ENCODE data around the gene TEKTIP1.

The TEKTIP1 gene

GRCh38 chr19:3535981-3536380 is 3.0 kb upstream of the TEKTIP1 start:
- DNase-seq (ENCODE audit: extremely low spot score, insufficient read length, low read depth) (no peak), FAIRE-seq (no peak)

DNA sequence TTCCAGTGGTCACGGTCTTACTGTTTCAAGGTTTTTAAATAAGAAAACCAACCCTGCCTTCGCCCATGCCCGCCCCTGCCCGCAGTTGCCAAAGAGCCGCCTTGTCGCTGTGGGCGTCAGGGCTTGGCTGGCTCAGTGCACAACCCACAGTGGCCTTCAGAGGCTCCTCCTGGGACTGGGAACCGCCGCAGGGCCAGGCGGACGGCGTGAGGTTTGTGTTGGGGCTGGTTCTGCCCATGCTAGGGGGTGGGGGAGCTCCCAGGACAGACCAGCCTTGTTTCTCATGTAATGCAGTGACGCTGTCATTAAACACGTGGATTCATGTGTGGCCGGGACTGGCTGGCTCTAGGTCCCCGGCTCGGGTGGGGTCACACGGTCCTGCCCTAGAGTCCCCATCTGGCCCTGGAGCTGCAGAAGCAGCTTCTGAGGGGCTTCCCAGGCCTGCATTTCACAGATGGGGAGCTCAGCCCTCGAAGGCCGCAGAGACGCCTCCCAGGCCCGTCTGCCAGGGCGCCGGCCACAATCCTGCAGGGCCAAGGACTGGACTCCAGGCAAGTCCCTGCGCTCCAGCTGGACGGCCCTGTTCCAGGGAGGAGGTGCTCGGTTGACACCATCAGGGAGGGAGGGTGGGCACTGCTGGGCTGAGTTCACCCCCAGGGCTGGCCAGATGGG is 2.4 kb upstream of the TEKTIP1 start:
- DNase-seq (ENCODE audit: extremely low spot score, insufficient read length, low read depth) (no peak), FAIRE-seq (no peak)

DNA sequence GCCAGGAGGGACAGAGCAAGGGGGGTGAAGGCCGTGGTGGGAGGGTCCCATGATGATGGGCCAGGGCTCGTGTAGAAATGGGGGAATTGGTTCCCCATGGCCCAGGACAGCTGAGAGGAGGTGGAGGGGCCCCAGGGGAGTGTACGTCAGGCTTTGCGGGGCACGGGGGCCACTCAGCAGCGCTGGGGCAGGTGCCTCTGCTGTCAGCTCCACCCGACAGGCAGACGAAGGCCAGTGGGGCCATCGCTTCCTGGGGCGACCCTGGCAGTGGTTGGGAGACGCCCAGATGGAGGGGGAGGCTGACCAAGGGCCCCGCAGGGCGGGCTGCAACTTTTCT is 1.9 kb upstream of the TEKTIP1 start:
- FAIRE-seq: no peak
- no peak for DNase-seq (ENCODE audit: extremely low spot score, insufficient read length, low read depth)

DNA sequence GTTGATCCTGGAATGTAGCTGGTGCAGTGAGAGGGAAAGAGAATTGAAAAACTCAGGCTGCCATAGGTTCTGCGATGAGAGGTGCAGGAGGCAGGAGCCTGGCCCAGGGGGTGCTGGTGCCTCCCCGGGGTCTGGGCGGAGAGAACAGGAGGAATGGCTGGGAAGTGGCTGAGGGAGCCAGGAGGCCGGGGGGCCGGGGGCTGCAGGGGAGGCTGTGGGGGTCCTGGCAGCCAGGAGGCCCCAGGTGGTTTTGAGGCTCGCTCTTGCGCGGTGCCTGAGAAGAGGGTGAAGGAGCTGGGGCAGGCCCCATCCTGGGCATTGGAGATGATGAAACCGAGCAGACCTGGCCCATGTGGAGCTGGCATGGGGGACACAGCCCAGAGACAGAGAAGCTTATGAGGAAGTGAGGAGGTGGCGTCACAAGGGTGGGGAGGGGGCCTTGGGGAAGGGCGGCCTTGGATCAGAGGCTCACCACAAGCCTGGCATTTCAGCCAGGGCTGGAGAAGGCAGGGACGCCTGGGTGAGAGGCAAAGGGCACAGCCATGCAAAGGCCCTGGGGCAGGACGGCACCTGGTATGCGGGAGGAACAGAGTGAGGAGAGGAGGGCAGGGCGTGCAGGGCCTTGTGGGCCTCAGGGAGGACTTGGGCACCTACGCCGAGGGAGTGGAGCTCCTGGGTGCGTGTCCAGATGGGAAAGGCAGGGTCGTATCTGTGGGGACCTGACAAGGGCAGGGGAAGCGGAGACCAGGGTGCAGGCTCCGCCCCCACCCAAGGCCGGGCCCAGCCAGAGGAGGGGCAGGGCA is 1.3 kb upstream of the TEKTIP1 start:
- FAIRE-seq: no peak
- DNase-seq (ENCODE audit: extremely low spot score, insufficient read length, low read depth): no peak

DNA sequence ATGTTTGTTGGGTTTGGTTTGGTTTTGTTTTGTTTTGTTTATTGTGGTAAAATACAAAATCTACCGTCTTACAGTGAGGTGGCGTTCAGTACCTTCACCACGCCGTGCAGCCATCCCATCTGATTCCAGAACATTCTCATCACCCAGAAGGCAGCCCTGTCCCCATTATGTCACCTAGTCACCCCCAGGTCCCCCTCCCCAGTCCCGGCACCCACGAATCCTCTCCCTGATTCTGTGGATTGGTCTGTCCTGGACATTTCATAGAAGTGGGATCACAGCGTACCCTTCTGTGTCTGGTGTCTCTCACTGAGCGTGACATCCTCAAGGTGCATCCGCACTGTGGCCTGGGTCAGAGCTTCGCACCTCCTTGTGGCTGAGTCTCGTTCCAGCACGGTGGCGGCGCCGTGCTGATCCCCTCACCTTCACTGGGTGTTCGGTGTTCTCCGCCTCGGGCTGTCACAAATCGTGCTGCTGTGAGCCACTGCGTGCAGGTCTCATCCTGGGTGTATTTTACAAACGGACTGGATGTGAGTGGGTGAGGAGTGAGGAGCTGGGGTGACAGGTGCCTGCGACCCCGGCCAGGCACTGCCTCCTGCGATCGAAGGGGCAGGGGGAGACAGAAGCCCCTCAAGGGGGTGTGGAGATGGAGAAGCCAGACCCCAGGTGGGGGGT is 580 bp upstream of the TEKTIP1 start:
- DNase-seq (ENCODE audit: extremely low spot score, insufficient read length, low read depth) (no peak), FAIRE-seq (no peak)

DNA sequence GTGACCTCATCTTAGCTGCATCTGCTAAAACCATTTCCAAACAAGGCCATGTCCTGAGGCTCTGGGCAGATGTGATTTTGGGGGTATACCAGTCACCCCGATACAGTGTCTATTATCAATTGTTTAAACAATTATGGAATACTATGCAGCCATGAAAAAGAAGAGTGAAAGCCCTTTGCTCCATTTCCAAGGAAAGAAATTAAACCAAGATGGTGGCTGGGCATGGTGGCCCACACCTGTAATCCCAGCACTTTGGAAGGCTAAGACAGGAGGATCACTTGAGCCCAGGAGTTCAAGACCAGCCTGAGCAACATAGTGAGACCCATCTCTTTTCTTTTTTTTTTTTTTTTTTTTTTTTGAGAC is 763 bp downstream of the TEKTIP1 start:
- no peak for DNase-seq (ENCODE audit: extremely low spot score, insufficient read length, low read depth)
- no peak for FAIRE-seq

DNA sequence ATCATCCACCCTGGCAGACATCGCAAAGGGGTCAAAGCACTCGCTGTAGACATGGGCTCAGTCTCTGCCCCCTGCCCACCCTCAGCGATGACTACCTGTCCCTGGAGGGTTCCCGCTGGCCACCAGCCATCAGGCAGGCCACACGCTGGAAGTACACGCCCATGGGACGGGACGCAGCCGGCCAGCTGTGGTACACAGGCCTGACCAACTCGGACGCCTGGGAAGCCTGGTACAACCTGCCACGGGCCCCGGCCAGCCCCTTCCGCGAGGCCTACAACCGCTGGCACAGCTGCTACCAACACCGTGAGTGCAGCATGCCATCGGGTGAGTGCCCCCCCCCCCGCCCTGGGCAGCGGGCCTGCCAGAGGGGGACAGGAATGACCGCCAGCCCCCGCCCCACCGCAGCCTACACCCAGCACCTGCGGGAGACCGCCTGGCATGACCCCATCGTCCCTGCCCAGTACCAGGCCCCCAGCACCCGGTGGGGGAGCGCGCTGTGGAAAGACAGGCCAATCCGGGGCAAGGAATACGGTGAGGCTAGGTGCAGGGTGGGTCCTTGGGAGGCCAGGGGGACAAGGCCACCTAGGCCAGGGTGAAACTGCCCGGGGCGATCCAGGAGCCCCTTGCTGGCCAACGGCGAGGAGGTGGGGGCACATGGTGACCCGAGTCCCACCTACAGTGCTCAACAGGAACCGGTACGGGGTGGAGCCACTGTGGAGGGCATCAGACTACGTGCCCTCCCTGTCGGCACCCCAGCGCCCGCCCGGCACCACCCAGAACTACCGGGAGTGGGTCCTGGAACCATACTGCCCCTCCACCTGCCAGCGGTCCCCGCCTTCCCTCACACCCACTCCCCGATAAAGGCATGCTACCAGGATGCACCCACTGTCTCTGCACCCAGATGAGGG is 4.4 kb downstream of the TEKTIP1 start:
- DNase-seq (ENCODE audit: extremely low spot score, insufficient read length, low read depth) (no peak), FAIRE-seq (no peak)

- no peak for FAIRE-seq
Observed at GRCh38 chr19:3544058-3544376, 5.0 kb downstream of the TEKTIP1 start.

GRCh38 chr19:3544742-3545668 is 6.0 kb downstream of the TEKTIP1 start:
- DNase-seq (ENCODE audit: extremely low spot score, insufficient read length, low read depth) (peak; percentile 66), FAIRE-seq (peak; percentile 68)

More at GRCh38 chr19:3544058-3544376, 5.0 kb downstream of the TEKTIP1 start:
- no peak for DNase-seq (ENCODE audit: extremely low spot score, insufficient read length, low read depth)

GRCh38 chr19:3545669-3546034 is 6.7 kb downstream of the TEKTIP1 start:
- no peak for FAIRE-seq

GRCh38 chr19:3546119-3546518 is 7.1 kb downstream of the TEKTIP1 start:
- DNase-seq (ENCODE audit: extremely low spot score, insufficient read length, low read depth): no peak
- no peak for FAIRE-seq

More at GRCh38 chr19:3545669-3546034, 6.7 kb downstream of the TEKTIP1 start:
- DNase-seq (ENCODE audit: extremely low spot score, insufficient read length, low read depth): no peak

- DNase-seq (ENCODE audit: extremely low spot score, insufficient read length, low read depth): no peak
- no peak for FAIRE-seq
Observed at GRCh38 chr19:3547301-3547731, 8.3 kb downstream of the TEKTIP1 start.

- FAIRE-seq (no peak), DNase-seq (ENCODE audit: extremely low spot score, insufficient read length, low read depth) (no peak)
Observed at GRCh38 chr19:3547767-3548282, 8.9 kb downstream of the TEKTIP1 start.

DNA sequence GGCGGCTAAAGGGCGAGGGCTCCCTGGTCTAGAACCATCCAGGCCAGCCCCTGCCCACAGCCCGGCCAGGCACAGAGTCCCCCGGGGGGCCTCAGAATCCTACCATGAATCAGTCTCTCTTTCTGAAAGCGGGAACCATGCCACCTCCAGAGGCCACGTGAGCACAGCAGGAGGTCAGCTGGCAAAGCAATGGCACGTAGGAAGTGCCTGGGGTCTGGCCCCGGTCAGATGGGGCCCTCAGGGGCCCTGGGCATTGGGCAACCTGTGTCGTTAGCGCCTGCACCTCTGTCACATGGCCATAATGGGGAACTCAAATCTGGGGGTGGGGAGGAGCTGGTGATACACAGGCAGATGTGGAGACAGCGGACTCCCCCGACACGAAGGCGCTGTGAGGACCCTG is 9.6 kb downstream of the TEKTIP1 start:
- FAIRE-seq: no peak
- no peak for DNase-seq (ENCODE audit: extremely low spot score, insufficient read length, low read depth)

DNA sequence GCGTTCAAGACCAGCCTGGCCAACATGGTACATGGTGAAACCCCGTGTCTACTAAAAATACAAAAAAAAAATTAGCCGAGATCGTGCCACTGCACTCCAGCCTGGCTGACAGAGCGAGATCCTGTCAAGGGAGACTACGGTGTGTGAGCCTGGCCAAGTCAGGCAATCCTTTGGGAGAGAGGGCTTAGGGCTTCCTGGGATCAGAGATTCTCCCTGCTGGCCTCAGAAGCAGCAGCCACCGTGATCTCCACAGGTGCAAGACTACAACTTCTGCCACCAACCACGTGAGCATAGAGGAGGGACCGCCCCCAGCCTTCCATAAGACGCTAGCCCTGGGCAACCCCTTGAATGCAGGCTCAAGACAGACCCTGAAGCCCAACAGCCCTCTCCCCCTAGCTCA is 10.8 kb downstream of the TEKTIP1 start:
- FAIRE-seq (no peak), DNase-seq (ENCODE audit: extremely low spot score, insufficient read length, low read depth) (no peak)

DNA sequence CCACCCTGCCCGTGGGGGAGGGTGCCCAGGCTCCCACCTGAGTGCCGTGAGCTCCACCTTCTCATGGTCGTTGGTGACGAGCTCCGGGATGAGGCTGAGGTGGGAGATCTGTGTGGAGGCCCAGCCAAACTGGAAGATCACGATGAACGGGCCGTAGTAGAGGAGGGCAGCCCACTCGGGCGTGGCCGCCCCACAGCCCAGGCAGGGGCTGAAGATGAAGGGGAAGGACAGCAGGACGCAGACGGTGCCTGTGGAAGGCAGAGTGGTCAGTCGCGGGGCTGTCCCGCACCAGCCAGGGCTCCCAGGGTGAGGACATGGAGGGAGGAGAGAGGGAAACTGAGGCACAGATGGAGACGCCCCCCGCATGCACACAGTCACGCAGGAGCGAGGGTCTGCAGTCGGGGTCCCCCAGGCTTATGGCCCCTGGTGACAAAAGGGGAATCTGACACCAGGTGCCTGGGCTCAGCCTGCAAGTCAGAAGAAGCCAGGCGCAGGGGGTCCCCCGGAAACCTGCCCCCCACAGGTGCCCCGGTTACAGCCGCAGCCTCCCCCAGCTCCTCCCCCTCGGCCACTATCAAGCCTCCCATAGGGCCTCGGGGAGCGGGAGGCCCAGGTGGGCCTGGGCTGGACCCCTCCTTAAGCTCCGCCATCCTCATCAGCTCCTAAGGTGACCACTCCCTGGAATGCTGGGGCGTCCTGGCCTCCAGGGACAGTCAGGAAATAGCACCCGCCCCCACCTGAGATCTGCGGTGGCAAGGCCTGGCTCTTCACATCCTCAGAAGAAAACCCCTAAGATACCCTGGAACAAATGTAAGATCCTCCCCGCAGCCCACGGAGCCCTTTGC is 12.2 kb downstream of the TEKTIP1 start:
- FAIRE-seq (no peak), DNase-seq (ENCODE audit: extremely low spot score, insufficient read length, low read depth) (no peak)

GRCh38 chr19:3551792-3552095 is 12.8 kb downstream of the TEKTIP1 start:
- DNase-seq (ENCODE audit: extremely low spot score, insufficient read length, low read depth) (no peak), FAIRE-seq (no peak)

DNA sequence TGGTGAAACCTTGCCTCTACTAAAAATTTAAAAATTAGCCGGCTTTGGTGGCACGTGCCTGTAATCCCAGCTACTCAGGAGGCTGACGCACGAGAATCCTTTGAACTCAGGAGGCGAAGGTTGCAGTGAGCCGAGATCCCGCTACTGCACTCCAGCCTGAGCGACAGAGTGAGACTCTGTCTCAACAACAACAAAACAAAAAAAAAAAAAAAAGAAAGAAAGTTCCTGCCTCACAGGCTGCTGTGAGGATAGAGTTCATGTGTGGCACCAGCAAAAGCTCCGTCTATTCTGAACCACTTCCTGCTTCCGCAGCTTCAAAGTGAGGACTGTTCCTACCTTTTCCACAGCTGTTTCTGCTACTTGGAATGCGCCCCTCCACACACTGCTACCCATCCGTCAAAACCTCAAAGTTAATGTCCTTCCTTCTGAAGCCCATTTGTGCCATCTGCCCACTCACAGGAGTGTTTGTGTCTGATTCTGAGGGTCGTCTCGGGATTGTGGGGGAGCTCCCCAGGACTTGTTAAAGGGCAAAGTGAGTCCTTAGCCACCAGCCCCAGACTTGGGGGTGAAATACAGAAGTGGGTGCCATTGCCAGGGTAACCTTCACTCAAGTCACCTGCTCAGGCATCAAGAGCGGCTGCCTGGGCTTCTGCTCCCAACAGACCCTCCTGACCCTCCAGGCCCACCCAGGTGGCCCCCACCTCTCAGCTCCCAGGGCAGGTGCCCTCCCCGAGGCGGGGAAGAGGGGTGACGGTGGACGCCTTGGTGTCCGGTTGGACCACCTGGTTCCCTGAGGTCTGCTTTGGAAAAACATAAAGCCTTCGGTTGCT is 15.5 kb downstream of the TEKTIP1 start:
- peak; percentile 70 for FAIRE-seq

More for the DNA sequence above, 15.5 kb downstream of the TEKTIP1 start:
- DNase-seq (ENCODE audit: extremely low spot score, insufficient read length, low read depth): no peak

Measured in GM18507 (cell line).